GM21723 (cell line): ENCODE data around the gene CUL2.
A peak's percentile ranks its signal among the peaks of the same experiment; 100 is the strongest.

ENCODE experiments used
- ATAC-seq: cut with Tn5 transposase; IDR thresholded peaks from one replicate; pipeline ENCODE4 v1.9.1; 2021; ENCODE audit warnings: mild to moderate bottlenecking, moderate library complexity; ENCODE audit not compliant: unreplicated experiment

The CUL2 gene

GRCh38 chr10:35090162-35090954 lies at the start of gene CUL2:
TSS of gene CUL2 (minus strand) at chr10:35090341. CDS start at chr10:35071317, 19,024 bp downstream.
- ATAC-seq = peak; percentile 96

- peak; percentile 58 for ATAC-seq
Measured at GRCh38 chr10:35136263-35136815, 46.2 kb upstream of the CUL2 start.

- peak; percentile 25 for ATAC-seq
Measured at GRCh38 chr10:35135861-35136260, 45.7 kb upstream of the CUL2 start.

- ATAC-seq = no peak
Measured at GRCh38 chr10:35133586-35133985, 43.4 kb upstream of the CUL2 start.

GRCh38 chr10:35132727-35133126 lies 42.6 kb upstream of the CUL2 start:
- ATAC-seq = no peak

- no peak for ATAC-seq
Measured at GRCh38 chr10:35130663-35131062, 40.5 kb upstream of the CUL2 start.

GRCh38 chr10:35129185-35129674 lies 39.1 kb upstream of the CUL2 start:
- no peak for ATAC-seq

GRCh38 chr10:35127289-35127891 lies 37.2 kb upstream of the CUL2 start:
- ATAC-seq = peak; percentile 15

- ATAC-seq = peak; percentile 79
Measured at GRCh38 chr10:35126530-35127288, 36.6 kb upstream of the CUL2 start, which contains the start of gene CREM. TSS of gene CREM (plus strand) at chr10:35126846. CDS start at chr10:35137836, 10,990 bp downstream.

GRCh38 chr10:35126062-35126529 lies 36.0 kb upstream of the CUL2 start:
- no peak for ATAC-seq

- no peak for ATAC-seq
Measured at GRCh38 chr10:35124540-35124939, 34.4 kb upstream of the CUL2 start.

- no peak for ATAC-seq
Measured at GRCh38 chr10:35119378-35119777, 29.2 kb upstream of the CUL2 start.

- ATAC-seq = no peak
Measured at GRCh38 chr10:35112571-35112970, 22.4 kb upstream of the CUL2 start.

- no peak for ATAC-seq
Measured at GRCh38 chr10:35103882-35104281, 13.7 kb upstream of the CUL2 start.

GRCh38 chr10:35097510-35097909 lies 7.4 kb upstream of the CUL2 start:
- no peak for ATAC-seq

- ATAC-seq = no peak
Measured at GRCh38 chr10:35096312-35096711, 6.2 kb upstream of the CUL2 start.

- ATAC-seq = no peak
Measured at GRCh38 chr10:35092851-35093250, 2.7 kb upstream of the CUL2 start.

- no peak for ATAC-seq
Measured at GRCh38 chr10:35091994-35092790, 2.1 kb upstream of the CUL2 start.

GRCh38 chr10:35089611-35090161 lies 455 bp downstream of the CUL2 start:
- ATAC-seq = peak; percentile 33

GRCh38 chr10:35083242-35083641 lies 6.9 kb downstream of the CUL2 start:
- ATAC-seq = no peak
